ENCODE results near the gene SPPL2A. TPM values are rescaled to one million over a fixed set of nuclear protein-coding genes. Genes with fewer than 3 reads are reported as not detected.

The SPPL2A gene
- total RNA-seq, 4 donors from 2014 or later: 325 to 777 (median 391) TPM

GRCh38 chr15:50740955-50741354 is 24.6 kb downstream of the SPPL2A start:
- in situ Hi-C loops (cut with MboI; ENCODE audit: low pct_ligation_motif_present in 1 of 4, low pct_unique_long_range_greater_than_20kb in 1 of 4, low sequenced_read_pairs in 3 of 4): no loop called here
- Histone ChIP-seq H3K27me3 (no peaks in the 10 kb centered on the region), H3K9me3 (no peaks in the 10 kb centered on the region), H3K27ac (no peak overlapping the region), H3K4me3 (no peak overlapping the region), H3K4me1 (peaks cover 0 to 7% (median 2%) of the 10 kb centered on the region in 4 donors), H3K36me3 (peaks cover 0 to 54% (median 15%) of the 10 kb centered on the region in 4 donors)
- intact Hi-C loops (cut with DNase I; ENCODE audit: low total_unique reads): no loop called here
- WGBS, 2 donors (ENCODE audit: low coverage in 1 of 2): 95% methylated on average over 3 of the region's 3 CpGs
- TF ChIP-seq EP300 (IDR thresholded peaks at IDR 0.05; ENCODE audit: low read depth) (no peak), CTCF (IDR thresholded peaks at IDR 0.05) (no peak), POLR2AphosphoS5 (IDR thresholded peaks at IDR 0.05) (no peak), POLR2A (IDR thresholded peaks at IDR 0.05) (no peak)
- no peak for DNase-seq

GRCh38 chr15:50736823-50737222 is 28.7 kb downstream of the SPPL2A start:
- H3K4me3 ChIP-seq: no peak overlapping the region
- H3K27me3 ChIP-seq: no peaks in the 10 kb centered on the region
- peaks cover 0 to 61% (median 21%) of the 10 kb centered on the region in 4 donors for H3K36me3 ChIP-seq
- 79 to 92% methylated on average over 5 to 8 of the region's 8 CpGs for WGBS, 2 donors (ENCODE audit: low coverage in 1 of 2)
- intact Hi-C loops (cut with DNase I; ENCODE audit: low total_unique reads) (no loop called here), in situ Hi-C loops (cut with MboI; ENCODE audit: low pct_ligation_motif_present in 1 of 4, low pct_unique_long_range_greater_than_20kb in 1 of 4, low sequenced_read_pairs in 3 of 4) (no loop called here)
- TF ChIP-seq CTCF (IDR thresholded peaks at IDR 0.05) (no peak), POLR2A (IDR thresholded peaks at IDR 0.05) (no peak)
- no peak overlapping the region for H3K27ac ChIP-seq
- peaks cover 0 to 7% (median 2%) of the 10 kb centered on the region in 4 donors for H3K4me1 ChIP-seq
- no peak for DNase-seq
- no peaks in the 10 kb centered on the region for H3K9me3 ChIP-seq

- Histone ChIP-seq H3K27ac (no peak overlapping the region), H3K36me3 (peaks cover 0 to 71% (median 24%) of the 10 kb centered on the region in 4 donors), H3K4me3 (no peak overlapping the region), H3K4me1 (peaks cover 0 to 7% (median 2%) of the 10 kb centered on the region in 4 donors), H3K27me3 (no peaks in the 10 kb centered on the region), H3K9me3 (no peaks in the 10 kb centered on the region)
- intact Hi-C loops (cut with DNase I; ENCODE audit: low total_unique reads) (no loop called here), in situ Hi-C loops (cut with MboI; ENCODE audit: low pct_ligation_motif_present in 1 of 4, low pct_unique_long_range_greater_than_20kb in 1 of 4, low sequenced_read_pairs in 3 of 4) (no loop called here)
- no peak for DNase-seq
- no peak for TF ChIP-seq POLR2A (IDR thresholded peaks at IDR 0.05)
- TF ChIP-seq CTCF (IDR thresholded peaks at IDR 0.05): no peak
- no peak for TF ChIP-seq POLR2AphosphoS5 (IDR thresholded peaks at IDR 0.05)
- TF ChIP-seq EP300 (IDR thresholded peaks at IDR 0.05; ENCODE audit: low read depth): no peak
- 83 to 86% methylated on average over 2 to 4 of the region's 4 CpGs for WGBS, 2 donors (ENCODE audit: low coverage in 1 of 2)
Measured at GRCh38 chr15:50735156-50735555, 30.4 kb downstream of the SPPL2A start.

GRCh38 chr15:50726315-50726714 is 39.2 kb downstream of the SPPL2A start:
- Histone ChIP-seq H3K27me3 (no peaks in the 10 kb centered on the region), H3K36me3 (peaks cover 0 to 66% (median 29%) of the 10 kb centered on the region in 4 donors), H3K27ac (no peak overlapping the region), H3K9me3 (no peaks in the 10 kb centered on the region), H3K4me3 (no peak overlapping the region), H3K4me1 (no peaks in the 10 kb centered on the region)
- WGBS, 2 donors (ENCODE audit: low coverage in 1 of 2): 93 to 94% methylated on average over 1 of the region's 1 CpG
- TF ChIP-seq POLR2AphosphoS5 (IDR thresholded peaks at IDR 0.05) (no peak), POLR2A (IDR thresholded peaks at IDR 0.05) (no peak), CTCF (IDR thresholded peaks at IDR 0.05) (no peak), EP300 (IDR thresholded peaks at IDR 0.05; ENCODE audit: low read depth) (no peak)
- intact Hi-C loops (cut with DNase I; ENCODE audit: low total_unique reads) (loop anchor here (2.0 kb wide), 1 partner anchor 78 kb away; no protein-coding TSS in a partner anchor), in situ Hi-C loops (cut with MboI; ENCODE audit: low pct_ligation_motif_present in 1 of 4, low pct_unique_long_range_greater_than_20kb in 1 of 4, low sequenced_read_pairs in 3 of 4) (no loop called here)
- no peak for DNase-seq
